Putamen (tissue), 1 donor: ENCODE results near the gene ELK3.
"Not testable (repeated sequence)": the region's sequence is repeated elsewhere in the genome, so short reads cannot be mapped to it uniquely, and the experiment has no call there.

ENCODE experiments used
- DNase-seq: peaks from one replicate; pipeline ENCODE4 v3.0.0-alpha.2; 2016; ENCODE audit warnings: low spot score

The ELK3 gene

GRCh38 chr12:96310067-96310466, 115.9 kb downstream of the ELK3 start:
- DNase-seq: no peak

DNA sequence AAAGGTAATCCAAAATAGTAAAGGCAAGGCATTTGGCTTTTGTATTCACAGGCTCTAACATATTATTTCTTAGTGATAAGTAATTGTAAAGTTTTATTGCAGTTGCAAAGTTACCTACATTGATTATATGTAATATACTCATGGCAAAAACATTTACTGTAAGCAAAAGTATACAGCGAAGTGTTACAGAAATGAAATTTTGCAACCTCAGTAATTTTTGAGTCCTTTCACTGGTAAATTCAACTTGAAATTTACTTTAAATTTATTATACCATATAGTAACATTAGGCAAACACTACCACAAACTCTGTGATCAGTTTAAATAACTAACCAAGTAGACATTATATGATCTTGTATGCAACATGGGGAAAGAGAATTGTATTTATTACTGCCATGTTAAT, 117.0 kb downstream of the ELK3 start:
- DNase-seq: no peak

DNA sequence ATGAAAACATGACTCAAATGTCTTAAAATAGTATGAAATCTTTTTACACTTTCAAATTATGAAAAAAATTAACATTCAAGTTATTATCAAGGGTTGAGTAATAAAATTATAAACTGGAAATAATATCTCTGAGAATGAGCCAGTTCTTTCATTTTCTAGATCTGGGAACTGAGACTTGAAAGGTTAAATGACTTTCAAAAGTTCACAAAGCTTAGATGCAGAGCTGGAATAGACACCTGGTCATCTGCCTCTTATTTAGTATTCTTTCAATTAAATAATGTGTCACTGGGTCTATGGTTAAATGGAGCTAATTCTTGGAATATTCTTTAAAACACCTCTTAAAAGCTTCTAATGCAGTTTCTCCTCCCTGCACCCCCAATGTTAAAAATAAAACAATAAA, 119.4 kb downstream of the ELK3 start:
- DNase-seq: no peak

GRCh38 chr12:96314723-96315122, 120.5 kb downstream of the ELK3 start:
- peak; percentile 58 for DNase-seq

- DNase-seq: not testable (repeated sequence)
Observed at GRCh38 chr12:96315741-96316481, 121.7 kb downstream of the ELK3 start.

GRCh38 chr12:96317801-96318200, 123.6 kb downstream of the ELK3 start:
- not testable (repeated sequence) for DNase-seq
